NCI-H2227 (cell line): ENCODE results near the gene ZNF326.
"Not testable (repeated sequence)": the region's sequence is repeated elsewhere in the genome, so short reads cannot be mapped to it uniquely, and the experiment has no call there.

Experiments used
- DNase-seq: peaks from one replicate; lab custom pipeline; 2025; ENCODE audit not compliant: unreplicated experiment; lab: John Stamatoyannopoulos, UW

ZNF326 gene

DNA sequence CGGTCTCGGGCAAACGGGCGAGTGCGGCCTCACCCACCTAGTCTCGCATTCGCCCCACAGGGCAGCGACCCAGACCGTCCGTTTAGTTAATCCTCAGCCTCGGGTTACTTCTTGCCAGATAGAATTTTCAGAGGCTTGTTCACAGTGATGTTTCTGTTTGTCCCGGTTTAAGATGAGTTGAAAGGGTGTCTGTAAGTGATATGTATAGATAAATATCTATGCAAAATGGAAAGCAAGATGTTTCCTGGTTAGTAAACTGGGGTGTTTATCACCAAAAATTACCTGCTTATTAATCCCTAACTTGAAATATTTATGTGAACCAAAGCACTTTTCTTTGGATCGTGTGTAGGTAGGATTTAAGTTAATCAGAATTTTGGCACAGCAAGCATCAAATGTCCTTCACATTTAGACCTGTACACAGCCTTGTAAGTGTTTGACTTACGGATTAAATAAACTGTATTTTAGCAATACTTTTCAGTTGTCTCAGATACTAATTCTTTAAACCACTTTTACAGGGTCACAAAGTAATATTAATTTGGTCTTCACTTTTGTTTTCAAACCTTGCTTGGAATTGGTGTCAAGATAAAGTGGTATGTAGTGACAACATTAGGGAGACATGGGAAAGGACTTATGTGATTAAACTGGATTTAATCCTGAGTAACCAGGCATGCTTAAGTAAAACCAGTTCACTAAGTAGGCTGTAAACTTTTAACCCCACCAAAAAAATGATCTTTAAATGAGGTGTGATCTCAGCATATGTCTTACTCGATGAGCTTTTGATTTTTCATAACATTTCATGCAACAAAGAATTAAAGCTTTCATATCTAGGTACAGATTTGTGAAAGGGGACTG is 914 bp downstream of the ZNF326 start:
- no peak for DNase-seq

- DNase-seq: no peak
Observed at GRCh38 chr1:89996450-89997110, 1.7 kb downstream of the ZNF326 start.

- not testable (repeated sequence) for DNase-seq
Observed at GRCh38 chr1:89997152-89997551, 2.2 kb downstream of the ZNF326 start.

- DNase-seq: no peak
Observed at GRCh38 chr1:89998306-89998705, 3.4 kb downstream of the ZNF326 start.

- no peak for DNase-seq
Observed at GRCh38 chr1:89999208-89999607, 4.3 kb downstream of the ZNF326 start.

- no peak for DNase-seq
Observed at GRCh38 chr1:89999628-90000027, 4.7 kb downstream of the ZNF326 start.

GRCh38 chr1:90000934-90001676 is 6.2 kb downstream of the ZNF326 start:
- DNase-seq: no peak

GRCh38 chr1:90007979-90008404 is 13.1 kb downstream of the ZNF326 start:
- DNase-seq: no peak

DNA sequence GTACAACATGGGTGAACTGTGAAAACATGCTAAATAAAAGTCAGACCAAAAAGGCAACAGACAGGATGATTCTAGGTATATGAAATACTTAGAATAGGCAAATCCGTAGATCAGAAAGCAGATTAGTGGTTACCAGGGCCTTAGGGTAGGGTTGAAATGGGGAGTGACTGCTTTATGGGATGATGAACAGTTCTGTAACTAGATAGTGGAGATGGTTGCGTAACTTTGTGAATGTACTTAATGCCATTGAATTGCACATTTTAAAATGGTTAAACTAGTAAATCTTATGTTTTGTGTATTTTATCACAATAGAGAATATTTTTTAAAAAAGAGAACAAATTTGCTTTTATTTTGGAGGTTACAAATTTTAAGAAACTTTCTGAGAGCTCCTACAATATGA is 17.4 kb downstream of the ZNF326 start:
- DNase-seq: no peak

GRCh38 chr1:90023691-90024090 is 28.8 kb downstream of the ZNF326 start:
- no peak for DNase-seq

GRCh38 chr1:90027281-90027680 is 32.4 kb downstream of the ZNF326 start:
- DNase-seq: no peak

DNA sequence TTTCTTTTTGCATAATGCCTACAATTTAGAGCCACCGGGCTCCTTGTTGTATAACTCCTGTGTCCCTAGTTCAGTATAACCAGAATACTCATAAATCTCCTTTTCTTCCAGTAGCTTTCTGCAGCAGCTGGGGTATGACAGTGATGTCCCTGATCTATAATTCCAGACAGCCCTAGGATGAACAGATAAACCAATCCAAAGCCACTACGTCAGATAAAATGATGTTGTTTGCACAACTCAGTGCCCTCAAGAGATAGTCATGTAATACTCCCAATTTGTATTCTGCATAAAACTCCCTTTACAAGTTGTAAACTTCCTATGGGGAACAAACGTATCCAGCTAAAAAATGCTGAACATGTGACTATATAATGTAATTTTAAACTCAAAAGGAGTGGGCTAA is 44.7 kb downstream of the ZNF326 start:
- DNase-seq: no peak

GRCh38 chr1:90043586-90043985 is 48.7 kb downstream of the ZNF326 start:
- no peak for DNase-seq

DNA sequence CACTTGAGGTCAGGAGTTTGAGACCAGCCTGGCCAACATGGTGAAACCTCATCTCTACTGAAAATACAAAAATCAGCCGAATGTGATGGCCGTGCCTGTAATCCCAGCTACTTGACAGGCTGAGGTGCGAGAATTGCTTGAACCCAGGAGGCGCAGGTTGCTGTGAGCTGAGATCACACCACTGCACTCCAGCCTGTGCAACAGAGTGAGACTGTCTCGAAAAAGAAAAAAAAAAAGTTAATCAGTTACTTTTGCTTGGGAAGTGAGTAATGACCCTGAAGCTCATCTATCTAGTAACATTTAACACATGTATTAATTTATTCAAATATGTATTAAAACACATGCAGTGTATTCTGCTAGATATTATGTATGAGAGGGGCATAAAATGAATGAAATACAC is 49.4 kb downstream of the ZNF326 start:
- no peak for DNase-seq

DNA sequence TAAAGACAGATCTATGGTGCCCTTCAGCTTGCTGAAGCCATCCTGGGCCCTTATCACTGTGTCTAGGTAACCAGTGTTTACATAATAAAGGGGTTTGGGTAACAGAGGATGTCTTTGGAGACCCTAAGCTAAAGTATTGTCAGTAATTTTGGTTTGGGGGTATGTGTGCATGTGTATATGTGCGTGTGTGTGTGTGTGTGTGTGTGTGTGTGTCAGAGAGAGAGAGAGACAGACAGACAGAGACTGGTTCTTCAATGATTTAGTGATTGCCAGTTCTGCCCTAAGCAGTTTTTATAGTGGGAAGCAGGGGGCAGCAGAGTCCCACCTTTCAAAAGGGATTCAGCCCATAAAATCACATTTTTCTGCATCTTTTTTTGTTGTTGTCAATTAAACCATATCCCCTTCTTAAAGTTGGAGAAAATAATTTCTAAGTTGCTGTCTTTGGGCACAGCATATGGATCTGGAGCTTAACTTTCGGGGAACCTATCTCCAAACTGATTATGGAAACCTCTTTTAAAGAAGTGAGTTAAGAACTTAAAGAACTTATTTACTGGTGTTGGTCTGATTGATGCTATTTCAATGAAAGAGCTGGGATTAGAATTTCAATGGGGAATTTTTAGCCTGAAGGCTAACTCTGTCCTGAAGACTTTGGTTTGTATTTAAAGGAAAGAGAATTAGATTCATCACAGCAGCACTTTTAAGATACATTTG is 51.1 kb downstream of the ZNF326 start:
- peak; percentile 46 for DNase-seq

GRCh38 chr1:90046635-90047034 is 51.7 kb downstream of the ZNF326 start:
- DNase-seq: no peak

DNA sequence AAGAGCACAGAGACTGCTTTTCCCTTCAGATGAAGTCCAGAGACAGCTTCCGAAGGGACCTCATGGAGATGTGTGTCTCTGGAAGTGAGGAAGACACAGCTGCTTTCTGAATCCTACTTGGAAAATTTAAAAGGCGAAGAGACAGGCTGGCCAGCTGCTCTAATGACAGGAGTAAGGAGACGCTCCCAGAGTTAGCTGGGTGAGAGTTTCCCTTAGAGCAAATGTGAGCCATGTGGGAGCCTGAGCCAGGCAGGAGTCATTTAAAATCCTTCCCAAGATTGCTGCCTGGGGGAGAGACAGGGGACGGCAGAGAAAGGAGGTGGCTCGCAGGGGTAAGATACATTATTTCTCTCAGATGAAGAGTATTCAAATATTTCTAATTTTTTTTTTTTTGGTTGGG is 53.1 kb downstream of the ZNF326 start:
- DNase-seq: no peak

DNA sequence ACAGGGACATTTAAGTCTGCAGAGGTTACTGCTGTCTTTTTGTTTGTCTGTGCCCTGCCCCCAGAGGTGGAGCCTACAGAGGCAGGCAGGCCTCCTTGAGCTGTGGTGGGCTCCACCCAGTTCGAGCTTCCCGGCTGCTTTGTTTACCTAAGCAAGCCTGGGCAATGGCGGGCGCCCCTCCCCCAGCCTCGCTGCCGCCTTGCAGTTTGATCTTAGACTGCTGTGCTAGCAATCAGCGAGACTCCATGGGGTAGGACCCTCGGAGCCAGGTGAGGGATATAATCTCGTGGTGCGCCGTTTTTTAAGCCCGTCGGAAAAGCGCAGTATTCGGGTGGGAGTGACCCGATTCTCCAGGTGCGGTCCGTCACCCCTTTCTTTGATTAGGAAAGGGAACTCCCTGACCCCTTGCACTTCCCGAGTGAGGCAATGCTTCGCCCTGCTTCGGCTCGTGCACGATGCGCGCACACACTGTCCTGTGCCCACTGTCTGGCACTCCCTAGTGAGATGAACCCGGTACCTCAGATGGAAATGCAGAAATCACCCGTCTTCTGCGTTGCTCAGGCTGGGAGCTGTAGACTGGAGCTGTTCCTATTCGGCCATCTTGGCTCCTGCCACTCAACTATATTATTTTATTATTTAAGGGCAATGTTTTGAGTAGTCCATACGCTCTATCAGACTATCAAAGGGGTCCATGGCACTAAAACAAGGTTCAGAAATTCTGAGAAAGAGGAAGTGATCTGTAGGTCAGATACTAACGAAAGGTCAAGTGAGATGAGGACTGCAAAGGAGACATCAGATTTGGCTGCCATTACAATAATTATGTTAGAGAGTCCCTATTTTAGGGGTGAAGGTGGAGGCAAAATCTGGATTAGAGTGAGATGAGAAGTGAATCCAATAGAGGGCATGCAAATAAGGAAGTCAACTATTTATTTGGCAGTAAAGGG is 68.1 kb downstream of the ZNF326 start:
- not testable (repeated sequence) for DNase-seq

GRCh38 chr1:90064109-90064508 is 69.2 kb downstream of the ZNF326 start:
- DNase-seq: not testable (repeated sequence)
